CMK (cell line): ENCODE measurements around the gene SPATA33.
"Not testable (repeated sequence)": the region's sequence is repeated elsewhere in the genome, so short reads cannot be mapped to it uniquely, and the experiment has no call there.

ENCODE experiments used
- DNase-seq: peaks from one replicate; pipeline ENCODE4 v3.0.0-alpha.2; 2010; ENCODE audit warnings: low read depth

The SPATA33 gene

GRCh38 chr16:89629827-89630610 lies 27.6 kb upstream of the SPATA33 start:
- DNase-seq = no peak

- no peak for DNase-seq
These were observed 24.5 kb upstream of the SPATA33 start for GRCh38 chr16:89633064-89633631.

GRCh38 chr16:89634463-89635385 lies 22.9 kb upstream of the SPATA33 start:
- DNase-seq = not testable (repeated sequence)

GRCh38 chr16:89636663-89637062 lies 21.0 kb upstream of the SPATA33 start:
- DNase-seq = no peak

- DNase-seq = no peak
These were observed 20.3 kb upstream of the SPATA33 start for GRCh38 chr16:89637379-89637778.

- DNase-seq = no peak
These were observed 19.2 kb upstream of the SPATA33 start for GRCh38 chr16:89638455-89638854.

- DNase-seq = no peak
These were observed 18.3 kb upstream of the SPATA33 start for GRCh38 chr16:89639385-89639784.

- no peak for DNase-seq
These were observed 16.0 kb upstream of the SPATA33 start for GRCh38 chr16:89641458-89642119.

- no peak for DNase-seq
These were observed 15.1 kb upstream of the SPATA33 start for GRCh38 chr16:89642574-89642973.

- no peak for DNase-seq
These were observed 13.8 kb upstream of the SPATA33 start for GRCh38 chr16:89643769-89644300.

GRCh38 chr16:89645122-89645521 lies 12.5 kb upstream of the SPATA33 start:
- DNase-seq = no peak

- DNase-seq = no peak
These were observed 11.4 kb upstream of the SPATA33 start for GRCh38 chr16:89646270-89646669.

- no peak for DNase-seq
These were observed 10.7 kb upstream of the SPATA33 start for GRCh38 chr16:89646906-89647305.

GRCh38 chr16:89651584-89651983 lies 6.1 kb upstream of the SPATA33 start:
- DNase-seq = no peak

GRCh38 chr16:89653656-89654295 lies 3.9 kb upstream of the SPATA33 start:
- DNase-seq = no peak

GRCh38 chr16:89655062-89655643 lies 2.5 kb upstream of the SPATA33 start:
- no peak for DNase-seq

- DNase-seq = no peak
These were observed 1.1 kb upstream of the SPATA33 start for GRCh38 chr16:89656435-89657121.

GRCh38 chr16:89658221-89658879 lies 714 bp downstream of the SPATA33 start:
- DNase-seq = no peak

GRCh38 chr16:89660146-89660545 lies 2.5 kb downstream of the SPATA33 start:
- DNase-seq = no peak

GRCh38 chr16:89661215-89661614 lies 3.6 kb downstream of the SPATA33 start:
- DNase-seq = no peak
